NK-92 treated with Interleukin-12 subunit alpha and Interleukin-12 subunit beta, amount 100 ng/mL, for 24 hours (cell line): ENCODE data around the gene EME2.

Experiments used
- DNase-seq: peaks from one replicate; lab custom pipeline; 2025; lab: John Stamatoyannopoulos, UW

The EME2 gene

DNA sequence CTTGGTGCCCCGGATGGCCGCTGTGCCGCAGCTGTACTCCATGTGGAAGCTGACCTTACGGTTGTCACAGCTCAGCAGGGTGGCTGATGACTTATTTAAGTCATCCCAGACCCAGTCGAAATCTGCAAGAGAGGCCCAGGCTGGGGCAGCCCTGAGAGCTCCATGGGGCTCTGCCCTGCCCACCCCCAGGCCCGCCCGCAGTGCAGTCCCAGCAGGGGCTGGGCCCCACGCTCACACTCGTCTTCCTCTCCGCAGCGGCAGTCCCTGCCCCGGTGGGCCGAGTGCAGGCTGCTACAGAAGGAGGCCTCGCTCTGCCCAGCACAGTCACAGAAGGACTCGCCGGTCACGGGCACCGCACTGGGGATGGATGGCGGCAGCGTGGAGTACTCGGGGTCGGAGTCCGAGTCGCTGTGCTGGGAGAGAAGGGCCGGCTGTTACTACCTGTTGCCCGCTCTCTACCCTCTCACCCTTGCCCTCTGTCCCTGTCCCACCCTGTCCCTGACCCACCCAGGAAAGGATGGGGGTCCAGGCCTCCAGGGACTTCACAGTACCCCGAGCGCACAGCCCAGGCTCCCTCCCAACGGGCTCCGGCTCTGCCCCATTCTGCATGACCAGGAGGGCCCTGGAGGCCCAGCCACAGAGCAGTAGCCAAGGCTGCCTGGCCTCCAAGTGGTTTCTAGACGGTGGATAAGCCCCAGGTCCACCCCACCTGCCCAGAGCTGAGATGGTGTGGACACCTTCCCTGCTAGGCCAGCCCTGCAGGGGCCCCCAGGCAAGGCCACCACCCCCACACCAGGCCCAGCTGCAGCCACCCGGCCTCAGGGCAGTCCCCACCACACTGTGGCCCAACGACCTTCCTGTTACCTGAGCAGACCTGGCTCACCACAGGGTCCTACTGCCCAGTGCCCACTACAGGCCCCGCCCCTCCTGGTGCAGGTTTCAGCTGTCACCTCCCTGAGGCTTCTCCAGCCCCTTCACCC is 5.9 kb downstream of the EME2 start:
- no peak for DNase-seq

DNA sequence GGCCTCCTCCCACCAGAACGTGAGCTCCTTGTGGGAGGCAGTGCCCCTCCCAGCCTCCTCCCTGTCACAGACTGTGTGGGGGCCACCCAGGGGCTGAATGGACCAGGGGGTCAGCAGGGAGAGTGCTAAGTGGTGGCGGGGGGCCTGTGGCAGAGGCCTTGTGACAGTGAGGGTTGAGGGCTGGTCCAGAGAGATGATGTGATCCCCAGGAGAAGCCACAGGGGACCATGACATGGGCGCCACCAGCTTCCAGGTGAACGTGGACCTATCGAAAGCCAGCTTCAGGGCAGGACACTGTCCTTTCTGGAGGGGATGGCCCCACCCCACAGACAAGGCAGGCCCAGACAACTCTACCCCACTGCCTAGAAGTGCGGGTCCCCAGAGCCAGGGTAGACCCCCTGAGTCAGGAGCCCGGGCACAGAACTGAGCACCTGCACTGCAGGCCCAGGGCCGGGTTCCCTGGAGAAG is 6.7 kb downstream of the EME2 start:
- no peak for DNase-seq

DNA sequence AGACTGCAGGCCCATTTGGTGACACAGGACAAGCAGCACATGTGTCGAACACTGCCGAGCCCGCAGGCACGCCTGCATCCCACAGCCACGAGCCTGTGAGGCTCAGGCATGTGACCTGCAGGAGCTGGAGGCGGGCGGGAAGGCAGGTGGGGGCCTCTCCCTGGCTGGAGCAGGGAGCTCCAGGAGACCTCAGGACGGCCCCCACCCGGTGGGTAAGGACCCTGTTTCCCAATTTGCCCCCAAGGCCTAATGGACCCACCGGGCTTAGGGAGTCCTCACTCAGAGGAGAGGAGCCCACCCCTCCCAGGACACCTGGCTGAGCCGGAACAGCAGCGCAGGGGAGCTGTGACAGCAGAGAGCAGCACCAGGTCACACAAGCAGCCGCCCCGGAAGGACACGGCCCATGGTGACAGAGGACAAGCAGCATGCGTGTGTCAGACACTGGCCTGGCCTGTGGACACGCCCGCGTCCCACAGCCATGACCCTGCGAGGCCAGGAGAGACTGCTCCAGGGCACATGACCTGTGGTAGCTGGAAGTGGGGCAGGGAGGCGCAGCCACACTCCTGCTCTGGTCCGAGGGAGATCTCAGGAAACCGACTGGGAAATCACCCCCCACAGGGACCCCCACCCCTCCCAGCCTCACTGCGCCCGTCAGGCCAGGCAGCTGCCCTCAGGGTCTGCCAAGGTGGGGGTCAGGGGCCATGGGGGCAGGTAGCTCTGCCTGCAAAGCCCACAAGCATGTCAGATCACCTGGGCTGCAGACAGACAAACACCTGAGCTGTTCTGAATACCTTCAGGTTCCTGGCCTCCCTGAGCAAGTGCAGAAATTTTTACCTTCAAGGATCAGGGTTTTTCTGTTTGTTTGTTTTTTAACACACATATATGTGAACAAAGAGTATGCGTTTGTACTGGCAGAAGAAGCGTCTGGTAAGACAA is 7.4 kb downstream of the EME2 start:
- DNase-seq: no peak

DNA sequence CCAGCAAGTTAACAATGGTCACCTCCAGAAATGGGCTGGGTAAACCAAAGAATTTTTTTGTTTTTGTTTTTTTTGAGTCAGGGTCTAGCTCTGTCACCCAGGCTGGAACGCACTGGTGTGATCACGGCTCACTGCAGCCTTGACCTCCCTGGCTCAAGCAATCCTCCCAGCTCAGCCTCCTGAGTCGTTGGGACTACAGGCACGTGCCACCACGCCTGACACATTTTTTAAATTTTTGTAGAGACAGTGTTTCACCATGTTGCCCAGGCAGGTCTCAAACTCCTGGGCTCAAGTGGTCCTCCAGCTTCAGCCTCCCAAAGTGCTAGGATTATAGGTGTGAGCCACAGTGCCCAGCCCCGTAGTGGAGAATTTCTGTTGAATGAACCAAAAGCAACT is 8.1 kb downstream of the EME2 start:
- no peak for DNase-seq

DNA sequence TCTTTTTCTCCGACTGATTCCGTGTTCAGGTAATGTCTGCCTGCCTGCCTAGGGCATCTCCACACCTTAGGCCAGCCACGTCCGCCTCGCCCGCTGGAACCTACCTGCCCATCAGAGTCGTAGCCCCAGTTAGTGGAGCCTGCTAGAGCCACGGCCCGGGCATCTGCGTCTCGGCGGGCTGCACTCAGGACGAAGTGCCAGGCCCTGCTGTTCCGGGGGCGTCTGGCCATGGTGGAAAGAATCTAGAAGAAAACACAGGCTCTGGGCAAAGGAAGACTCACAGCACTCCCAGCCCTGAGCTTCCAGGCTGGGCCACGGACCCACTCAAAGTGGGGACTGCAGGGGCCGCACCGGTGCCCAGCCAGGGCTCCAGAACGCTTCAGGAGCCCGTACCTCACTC is 8.6 kb downstream of the EME2 start:
- DNase-seq: no peak

DNA sequence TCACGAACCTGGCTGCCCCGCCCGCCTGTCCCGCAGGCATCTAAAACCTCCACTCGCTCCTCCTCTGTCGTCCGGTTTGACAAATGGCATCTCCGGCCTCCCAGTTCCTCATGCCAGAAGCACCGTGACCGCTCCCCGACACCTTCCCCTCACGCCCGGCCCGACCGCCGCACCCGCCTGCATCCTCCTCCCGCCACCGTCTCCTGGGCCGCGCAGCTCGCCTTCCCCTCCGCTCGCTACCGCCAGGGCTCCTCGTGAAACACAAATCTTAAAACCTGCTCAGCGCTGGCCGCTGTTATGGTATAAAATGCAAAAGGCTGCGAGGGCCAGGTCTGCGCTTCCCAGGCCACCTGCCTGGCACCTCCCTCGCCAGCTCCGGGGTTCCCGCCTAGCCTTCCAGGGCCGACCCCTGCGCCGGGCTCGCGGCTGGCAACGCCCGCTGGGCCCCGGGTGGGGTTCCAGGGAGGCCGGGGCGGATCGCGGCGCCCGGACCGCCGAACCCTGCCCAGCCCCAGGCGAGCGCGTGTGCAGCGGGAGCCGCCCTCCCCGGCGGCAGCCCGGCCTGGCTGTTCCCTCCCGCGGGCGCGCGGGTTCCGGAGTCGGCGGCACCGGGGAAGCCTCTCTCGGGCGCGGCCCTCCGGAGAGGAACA is 9.3 kb downstream of the EME2 start:
- DNase-seq: no peak

DNA sequence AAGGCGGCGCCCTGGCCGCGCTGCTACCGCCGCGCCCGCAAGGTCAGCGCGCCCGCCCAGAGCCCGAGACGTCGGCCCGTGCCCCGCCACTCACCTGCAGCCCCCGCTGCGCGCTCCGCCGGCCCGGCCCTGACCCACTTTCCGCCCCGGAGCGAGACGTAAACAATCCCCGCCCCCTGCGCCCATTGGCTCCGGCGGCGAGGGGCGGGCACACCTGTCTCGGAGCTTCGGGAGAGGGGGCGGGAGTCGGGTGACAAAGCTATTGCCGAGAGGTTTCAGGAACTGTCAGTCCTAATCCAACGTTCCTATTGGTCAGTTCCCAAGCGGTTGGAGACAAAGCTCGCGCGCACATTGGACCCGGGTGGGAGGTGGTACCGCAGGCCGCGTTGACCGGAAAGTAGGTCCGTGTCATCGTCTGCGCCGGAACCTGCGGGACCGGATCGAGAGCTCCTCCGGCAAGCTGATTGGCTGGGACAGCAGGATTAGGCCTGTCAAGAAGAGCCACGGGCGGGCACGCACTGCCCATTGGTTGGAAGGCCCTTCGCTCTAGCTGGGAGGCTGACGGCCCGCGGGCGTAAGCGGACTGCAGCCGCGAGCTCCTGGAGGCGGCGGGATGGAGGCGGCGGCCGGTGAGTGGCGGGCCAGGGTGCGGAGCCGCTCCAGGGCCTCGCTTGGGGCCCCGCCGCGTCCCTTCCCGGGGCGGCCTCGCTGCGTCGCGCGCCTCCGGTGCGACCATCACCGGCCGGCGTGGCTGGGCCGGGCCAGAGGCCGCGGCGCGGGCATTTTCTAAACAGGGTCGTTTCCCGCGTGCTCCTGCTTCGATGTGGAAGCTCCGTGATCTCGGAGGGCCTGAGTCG is 10.0 kb downstream of the EME2 start, which contains the start of the genes NUBP2 and SPSB3:
TSS of gene NUBP2 (plus strand) at position 553 of the 857 bp plus-strand sequence. CDS start at position 614, 61 bp downstream.
TSS of gene SPSB3 (minus strand) at position 164 of the 857 bp plus-strand sequence. CDS start 1,088 bp downstream, outside the sequence.
- DNase-seq: peak; percentile 99

DNA sequence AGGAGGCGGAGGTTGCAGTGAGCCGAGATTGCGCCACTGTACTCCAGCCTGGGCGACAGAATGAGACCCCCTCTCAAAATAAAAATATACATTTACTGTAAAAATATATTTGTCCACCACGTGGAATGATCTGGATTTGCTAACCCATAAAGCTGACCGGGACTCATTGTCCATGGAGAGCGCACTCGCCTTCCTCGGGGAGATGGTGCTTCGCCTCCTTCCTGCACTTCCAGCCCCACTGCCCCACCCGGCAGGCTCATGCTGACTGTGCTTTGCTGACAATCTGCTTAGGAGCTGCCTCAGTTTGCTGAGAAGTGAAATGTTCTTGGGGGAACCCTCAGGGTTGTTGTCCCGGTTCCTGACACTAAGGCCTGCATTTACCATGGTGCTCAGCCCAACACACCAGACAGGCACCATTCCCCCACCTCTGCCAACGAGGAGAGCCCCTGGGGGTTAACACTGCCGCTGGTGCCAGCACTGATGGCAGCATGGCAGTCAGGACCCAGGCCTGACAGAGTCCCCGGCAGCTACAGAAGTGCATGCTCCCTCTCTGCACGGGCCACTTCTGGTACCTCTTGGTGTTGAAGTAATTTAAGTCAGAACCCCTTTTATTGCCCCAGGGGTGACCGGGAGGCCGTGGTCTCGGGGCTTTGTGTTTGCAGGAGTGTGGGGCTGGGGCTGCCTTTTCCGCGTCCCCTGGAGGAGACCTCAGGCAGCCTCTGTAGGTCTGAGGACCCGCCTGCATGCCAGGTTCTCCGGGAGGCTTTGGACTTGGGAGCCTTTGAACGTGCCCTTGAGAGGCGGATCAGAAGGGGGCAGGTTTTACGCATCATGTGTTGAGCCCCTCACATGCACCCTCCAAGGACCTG is 12.6 kb downstream of the EME2 start:
- DNase-seq: no peak

DNA sequence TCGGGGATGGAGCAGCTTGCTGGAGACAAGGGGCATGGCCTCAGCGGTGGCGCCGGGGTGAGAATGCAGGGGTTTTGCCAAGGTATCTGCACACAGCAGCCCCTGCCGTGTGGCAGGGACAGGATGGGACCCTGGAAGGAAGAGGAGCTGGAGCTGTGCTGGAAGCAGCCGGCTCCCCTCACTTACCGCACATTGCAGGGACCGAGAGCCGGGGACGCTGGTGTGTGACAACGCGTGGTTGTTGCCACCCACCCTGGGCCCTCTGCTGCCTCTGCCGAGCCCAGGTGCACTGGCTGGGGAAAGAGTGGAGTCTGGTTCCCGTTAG is 13.2 kb downstream of the EME2 start:
- no peak for DNase-seq

DNA sequence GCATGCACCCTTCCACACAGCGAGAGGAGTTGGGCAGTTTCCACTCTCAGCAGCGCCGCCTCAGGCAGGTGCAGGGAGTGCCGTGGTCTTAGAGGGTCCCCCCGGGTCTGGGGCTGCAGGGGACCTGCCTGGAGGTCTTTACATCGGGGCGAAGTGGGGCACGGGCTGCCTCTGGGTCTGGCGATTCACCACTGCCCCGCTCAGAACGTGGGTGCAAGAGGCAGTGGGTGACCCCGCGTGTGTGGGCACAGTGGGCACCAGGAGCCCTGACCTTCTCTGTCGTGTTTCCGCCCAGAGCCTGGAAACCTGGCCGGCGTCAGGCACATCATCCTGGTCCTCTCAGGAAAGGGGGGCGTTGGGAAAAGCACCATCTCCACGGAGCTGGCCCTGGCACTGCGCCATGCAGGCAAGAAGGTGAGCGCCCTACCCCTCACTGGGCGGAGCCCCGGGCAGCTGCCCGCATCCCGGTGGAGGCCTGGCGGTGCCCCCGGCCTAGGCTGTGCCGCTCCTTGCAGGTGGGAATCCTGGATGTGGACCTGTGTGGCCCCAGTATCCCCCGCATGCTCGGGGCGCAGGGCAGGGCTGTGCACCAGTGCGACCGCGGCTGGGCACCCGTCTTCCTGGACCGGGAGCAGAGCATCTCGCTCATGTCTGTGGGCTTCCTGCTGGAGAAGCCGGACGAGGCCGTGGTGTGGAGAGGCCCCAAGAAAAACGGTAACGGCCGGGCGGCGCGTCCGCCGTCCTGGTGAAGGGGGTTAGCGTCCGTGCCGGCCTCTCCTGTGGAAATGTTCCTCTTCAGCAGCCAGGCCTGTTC is 13.8 kb downstream of the EME2 start:
- no peak for DNase-seq

DNA sequence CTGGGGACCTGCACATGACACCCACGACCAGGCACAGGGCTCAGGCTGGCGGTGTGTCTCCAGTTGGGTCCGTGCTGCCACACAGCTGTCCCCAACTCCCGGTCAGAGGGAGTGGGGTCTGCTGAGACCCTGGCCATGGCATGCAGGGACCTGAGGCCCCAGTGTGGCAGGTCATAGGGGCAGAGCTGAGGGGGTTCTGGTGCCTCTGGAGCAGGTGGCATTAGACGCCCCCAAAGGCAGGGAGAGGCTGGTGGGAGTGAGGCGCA is 14.4 kb downstream of the EME2 start:
- no peak for DNase-seq

DNA sequence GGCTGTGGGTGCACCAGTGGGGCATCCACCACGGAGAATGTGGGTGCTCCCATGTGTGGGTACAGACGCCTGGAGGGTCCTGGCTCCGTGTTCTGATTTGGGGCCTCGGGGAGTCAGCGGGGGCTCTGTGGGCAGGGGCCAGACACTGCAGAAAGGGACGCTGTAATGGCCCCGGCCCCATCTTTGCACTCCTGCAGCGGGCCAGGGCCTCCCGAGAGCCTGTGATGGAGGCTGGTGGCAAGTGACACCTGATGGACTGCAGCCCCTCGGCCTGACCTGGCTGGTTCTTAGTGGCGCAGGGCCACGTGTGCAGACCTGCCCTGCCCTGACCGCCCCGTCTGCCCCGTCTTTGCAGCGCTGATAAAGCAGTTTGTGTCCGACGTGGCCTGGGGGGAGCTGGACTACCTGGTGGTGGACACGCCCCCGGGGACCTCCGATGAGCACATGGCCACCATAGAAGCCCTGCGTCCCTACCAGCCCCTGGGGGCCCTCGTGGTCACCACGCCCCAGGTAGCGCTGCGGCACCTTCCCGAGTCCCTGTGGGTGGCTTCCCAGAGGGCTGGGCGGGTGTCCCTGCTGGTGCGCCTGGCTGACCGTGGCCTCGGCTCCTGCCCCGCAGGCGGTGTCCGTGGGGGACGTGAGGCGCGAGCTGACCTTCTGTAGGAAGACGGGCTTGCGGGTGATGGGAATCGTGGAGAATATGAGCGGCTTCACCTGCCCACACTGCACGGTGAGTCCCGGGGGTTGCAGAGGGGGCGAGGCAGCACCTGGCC is 14.9 kb downstream of the EME2 start:
- no peak for DNase-seq

DNA sequence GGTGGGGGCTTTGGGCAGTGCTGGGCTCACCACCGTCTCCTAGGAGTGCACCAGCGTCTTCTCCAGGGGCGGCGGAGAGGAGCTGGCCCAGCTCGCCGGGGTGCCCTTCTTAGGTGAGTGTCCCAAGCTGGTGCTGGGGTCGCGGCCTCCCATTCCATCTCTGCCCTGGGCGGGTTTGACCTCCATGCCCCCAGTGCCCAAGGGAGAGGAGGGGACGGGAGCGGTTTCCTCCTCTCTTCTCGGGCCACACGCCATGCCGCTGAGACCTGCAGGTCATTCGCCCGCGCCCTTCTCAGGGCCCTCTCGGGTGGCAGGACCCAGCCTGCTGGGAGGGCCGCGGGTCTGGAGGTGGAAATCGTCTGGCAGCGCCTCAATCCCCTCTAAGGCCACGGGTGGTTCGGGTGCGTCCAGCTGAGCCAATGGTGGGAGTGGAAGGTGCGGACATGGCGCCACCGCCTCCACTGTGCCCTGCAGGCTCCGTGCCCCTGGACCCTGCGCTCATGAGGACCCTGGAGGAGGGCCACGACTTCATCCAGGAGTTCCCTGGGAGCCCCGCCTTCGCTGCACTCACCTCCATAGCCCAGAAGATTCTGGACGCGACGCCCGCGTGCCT is 15.6 kb downstream of the EME2 start:
- DNase-seq: no peak

DNA sequence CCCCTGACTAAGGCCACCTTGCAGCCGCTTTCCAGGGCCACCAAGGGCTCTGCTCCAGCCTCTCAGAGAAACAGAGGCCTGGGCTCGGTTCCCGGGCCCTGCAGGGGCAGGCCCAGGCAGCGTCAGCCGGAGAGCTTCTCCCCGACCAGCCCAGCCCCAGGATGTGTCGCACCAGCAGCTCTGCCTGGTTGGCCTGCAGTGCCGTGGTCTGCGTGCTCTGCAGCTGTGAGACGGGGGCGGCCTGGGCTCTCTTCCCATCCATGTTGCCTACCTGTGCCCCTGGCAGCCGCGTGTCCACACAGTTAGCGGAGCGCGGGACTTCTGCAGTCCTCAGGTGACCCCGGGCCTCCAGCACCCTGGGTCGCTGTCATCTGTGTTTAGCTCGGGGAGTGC is 16.1 kb downstream of the EME2 start:
- no peak for DNase-seq

DNA sequence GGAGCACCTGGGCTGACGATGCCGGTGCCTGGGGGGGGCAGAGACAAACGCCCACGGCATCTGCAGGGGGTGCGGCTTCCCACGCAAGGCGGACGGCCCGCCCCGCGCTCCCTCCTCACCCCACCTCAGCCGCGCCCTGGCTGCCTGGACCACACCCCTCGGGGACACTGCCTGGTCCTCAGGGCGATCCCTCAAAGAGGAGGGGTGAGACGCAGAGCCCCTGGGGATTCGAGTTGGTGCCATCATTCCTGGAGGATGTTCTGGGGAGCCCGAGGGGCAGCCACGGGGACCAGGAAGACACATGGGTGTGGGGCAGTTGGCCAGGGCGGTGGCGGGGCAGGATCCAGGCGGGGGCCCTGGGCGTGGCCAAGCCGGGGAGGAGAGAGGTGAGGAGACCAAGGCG is 17.0 kb downstream of the EME2 start:
- no peak for DNase-seq

DNA sequence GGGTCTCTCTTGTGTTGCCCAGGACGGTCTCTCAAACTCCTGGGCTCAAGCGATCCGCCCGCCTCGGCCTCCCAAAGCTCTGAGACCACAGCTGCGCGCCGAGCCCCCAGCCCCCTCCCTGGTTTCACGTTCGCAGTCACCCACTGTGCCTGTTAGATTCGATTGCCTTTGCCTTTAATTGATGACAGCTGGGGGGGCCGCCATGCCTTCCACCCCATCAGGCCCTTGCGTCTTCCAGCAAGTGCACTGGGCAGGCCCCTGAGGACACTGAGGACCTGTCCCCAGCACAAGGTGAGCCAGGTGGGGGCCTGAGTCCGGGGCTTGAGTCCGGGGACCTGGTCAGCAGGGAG is 17.6 kb downstream of the EME2 start:
- DNase-seq: no peak

DNA sequence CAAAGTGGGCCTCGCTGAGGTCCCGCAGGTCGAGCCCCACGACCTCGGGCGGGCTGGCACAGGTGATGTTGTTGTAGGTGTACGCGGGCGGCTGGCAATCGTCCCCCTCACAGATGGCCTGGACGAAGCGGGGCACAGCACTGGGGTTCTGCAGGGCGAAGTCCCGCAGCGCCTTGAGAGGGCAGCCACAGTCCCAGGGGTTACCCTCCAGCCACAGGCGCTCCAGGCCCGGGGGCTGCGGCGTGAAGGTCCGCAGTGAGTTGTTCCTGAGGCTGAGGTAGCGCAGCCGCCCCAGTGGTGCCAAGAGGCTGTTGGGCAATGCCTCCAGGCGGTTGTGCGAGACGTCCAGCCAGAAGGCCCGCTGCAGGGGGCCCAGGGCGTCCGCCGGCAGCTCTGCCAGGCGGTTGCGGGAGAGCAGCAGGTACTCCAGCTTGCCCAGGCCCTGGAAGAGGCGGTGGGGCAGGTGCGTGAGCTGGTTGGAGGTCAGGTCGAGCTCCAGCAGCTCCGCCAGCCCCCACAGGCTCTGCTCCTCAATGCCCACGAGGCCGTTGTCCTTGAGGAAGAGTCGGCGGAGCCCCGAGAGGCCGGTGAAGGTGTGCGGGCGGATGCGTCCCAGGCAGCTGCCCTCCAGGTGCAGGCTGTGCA is 18.1 kb downstream of the EME2 start:
- DNase-seq: no peak
